PC-9 (cell line): ENCODE results near the gene SMPD1.

Source experiments
- CTCF ChIP-seq: fragments of 200-600 bp; sonication (generic); conservative IDR thresholded peaks from 2 replicates; pipeline ENCODE4 v1.6.1; 2017; ENCODE audit warnings: mixed run types, antibody characterized with exemption, mild to moderate bottlenecking, moderate library complexity
- EZH2 ChIP-seq: fragments of 200-600 bp; sonication (generic); IDR thresholded peaks from 2 replicates; pipeline ENCODE4 v1.8.0; 2017; ENCODE audit warnings: antibody characterized with exemption, low read depth

GRCh38 chr11:6410695-6411430 lies 20.6 kb downstream of the SMPD1 start:
- TF ChIP-seq CTCF (no peak), EZH2 (no peak)
